Osteoblast (primary cell): Measurements from ENCODE around the gene TRABD. TPM values are rescaled to one million over a fixed set of nuclear protein-coding genes. Genes with fewer than 3 reads are reported as not detected.

Source experiments
- DNase-seq: peaks from one replicate; pipeline ENCODE4 v3.0.0; 2011; ENCODE audit warnings: low spot score, mixed read lengths; ENCODE audit not compliant: insufficient read length; ENCODE audit errors: missing footprints
- H2AFZ ChIP-seq: 2 replicates; pipeline ENCODE4 v1.6.0; 2011; ENCODE audit warnings: mild to moderate bottlenecking, low read length
- H3K27ac ChIP-seq: 2 replicates; pipeline ENCODE4 v1.5.1; 2011; ENCODE audit warnings: mild to moderate bottlenecking, low read depth, low read length, moderate library complexity
- H3K27me3 ChIP-seq: 2 replicates; pipeline ENCODE4 v1.6.0; 2012; ENCODE audit warnings: mild to moderate bottlenecking, control low read depth, inconsistent platforms, low read length, moderate library complexity; ENCODE audit not compliant: insufficient read depth
- H3K36me3 ChIP-seq: 2 replicates; pipeline ENCODE4 v1.5.1; 2011; ENCODE audit warnings: mild to moderate bottlenecking, low read length, control low read depth, moderate library complexity; ENCODE audit not compliant: insufficient read depth
- H3K4me1 ChIP-seq: 2 replicates; pipeline ENCODE4 v1.5.1; 2011; ENCODE audit warnings: mild to moderate bottlenecking, low read length, control low read depth, moderate library complexity; ENCODE audit not compliant: insufficient read depth
- H3K4me2 ChIP-seq: 2 replicates; pipeline ENCODE4 v1.6.0; 2011; ENCODE audit warnings: mild to moderate bottlenecking, low read length; ENCODE audit not compliant: insufficient read depth
- H3K4me3 ChIP-seq: fragments of 200-600 bp; sonication (generic); 3 replicates; pipeline ENCODE4 v1.5.1; 2012; ENCODE audit warnings: mild to moderate bottlenecking, low read length, inconsistent platforms; ENCODE audit not compliant: insufficient read depth
- H3K79me2 ChIP-seq: 2 replicates; pipeline ENCODE4 v1.6.0; 2012; ENCODE audit warnings: mild to moderate bottlenecking, low read length, control low read depth, inconsistent platforms; ENCODE audit not compliant: insufficient read depth
- H3K9me3 ChIP-seq: 2 replicates; pipeline ENCODE4 v1.5.1; 2011; ENCODE audit warnings: low read depth, low read length, control low read depth
- H4K20me1 ChIP-seq: 2 replicates; pipeline ENCODE4 v1.6.0; 2012; ENCODE audit warnings: mild to moderate bottlenecking, low read length, control low read depth; ENCODE audit not compliant: insufficient read depth
- CTCF ChIP-seq: IDR thresholded peaks from 2 replicates; pipeline ENCODE4 v1.5.1; 2011; ENCODE audit warnings: mild to moderate bottlenecking, low read depth, low read length, moderate library complexity; ENCODE audit errors: extremely low read depth
- total RNA-seq: library from RNA; depleted of rRNA; stranded (reverse); fragments of >200 nt; gene quantifications from 2 replicates; pipeline ENCODE4 v1.2.3, GENCODE V29; 2012

Gene TRABD
- total RNA-seq, 1 donor: 13.8 TPM

GRCh38 chr22:50138988-50139387 lies 46.7 kb upstream of the TRABD start:
- H3K4me2 ChIP-seq: no peak overlapping the region
- no peaks in the 10 kb centered on the region for H3K36me3 ChIP-seq
- H4K20me1 ChIP-seq: no peaks in the 10 kb centered on the region
- no peak for TF ChIP-seq CTCF
- H3K27ac ChIP-seq: no peak overlapping the region
- no peaks in the 10 kb centered on the region for H3K4me1 ChIP-seq
- H3K4me3 ChIP-seq: no peak overlapping the region
- peak; percentile 27 for DNase-seq
- no peaks in the 10 kb centered on the region for H3K79me2 ChIP-seq
- no peaks in the 10 kb centered on the region for H3K9me3 ChIP-seq
- peaks cover 37% of the 10 kb centered on the region for H3K27me3 ChIP-seq
- no peak overlapping the region for H2AFZ ChIP-seq

GRCh38 chr22:50139843-50140415 lies 45.8 kb upstream of the TRABD start:
- Histone ChIP-seq H3K4me2 (no peak overlapping the region), H3K4me1 (no peaks in the 10 kb centered on the region), H4K20me1 (no peaks in the 10 kb centered on the region), H3K79me2 (no peaks in the 10 kb centered on the region), H3K36me3 (no peaks in the 10 kb centered on the region), H3K27ac (no peak overlapping the region), H3K27me3 (peaks cover 37% of the 10 kb centered on the region), H3K4me3 (no peak overlapping the region), H2AFZ (no peak overlapping the region), H3K9me3 (no peaks in the 10 kb centered on the region)
- peak; percentile 23 for DNase-seq
- TF ChIP-seq CTCF: no peak

- no peak for TF ChIP-seq CTCF
- no peaks in the 10 kb centered on the region for H3K79me2 ChIP-seq
- H3K4me1 ChIP-seq: no peaks in the 10 kb centered on the region
- no peak for DNase-seq
- no peaks in the 10 kb centered on the region for H3K36me3 ChIP-seq
- no peaks in the 10 kb centered on the region for H3K9me3 ChIP-seq
- H3K27me3 ChIP-seq: peaks cover 37% of the 10 kb centered on the region
- no peak overlapping the region for H3K27ac ChIP-seq
- H2AFZ ChIP-seq: no peak overlapping the region
- no peak overlapping the region for H3K4me3 ChIP-seq
- H3K4me2 ChIP-seq: no peak overlapping the region
- no peaks in the 10 kb centered on the region for H4K20me1 ChIP-seq
Measured at GRCh38 chr22:50140615-50141014, 45.1 kb upstream of the TRABD start.

GRCh38 chr22:50141462-50141861 lies 44.3 kb upstream of the TRABD start:
- no peaks in the 10 kb centered on the region for H3K9me3 ChIP-seq
- H3K4me3 ChIP-seq: no peak overlapping the region
- H2AFZ ChIP-seq: no peak overlapping the region
- no peak for TF ChIP-seq CTCF
- H3K27me3 ChIP-seq: peaks cover 34% of the 10 kb centered on the region
- H3K4me2 ChIP-seq: no peak overlapping the region
- H4K20me1 ChIP-seq: no peaks in the 10 kb centered on the region
- H3K36me3 ChIP-seq: no peaks in the 10 kb centered on the region
- H3K79me2 ChIP-seq: no peaks in the 10 kb centered on the region
- H3K4me1 ChIP-seq: no peaks in the 10 kb centered on the region
- no peak overlapping the region for H3K27ac ChIP-seq
- DNase-seq: no peak
